ENCODE results near the gene ZNF646. TPM values are rescaled to one million over a fixed set of nuclear protein-coding genes. Genes with fewer than 3 reads are reported as not detected.
A peak's percentile ranks its signal among the peaks of the same experiment; 100 is the strongest.

The ZNF646 gene
- total and polyA plus RNA-seq, 2 of the 13 experiments (the other 11 are each of a cell fraction or from before 2014, with no cell fraction given), result 3.4 to 10.9 TPM

DNA sequence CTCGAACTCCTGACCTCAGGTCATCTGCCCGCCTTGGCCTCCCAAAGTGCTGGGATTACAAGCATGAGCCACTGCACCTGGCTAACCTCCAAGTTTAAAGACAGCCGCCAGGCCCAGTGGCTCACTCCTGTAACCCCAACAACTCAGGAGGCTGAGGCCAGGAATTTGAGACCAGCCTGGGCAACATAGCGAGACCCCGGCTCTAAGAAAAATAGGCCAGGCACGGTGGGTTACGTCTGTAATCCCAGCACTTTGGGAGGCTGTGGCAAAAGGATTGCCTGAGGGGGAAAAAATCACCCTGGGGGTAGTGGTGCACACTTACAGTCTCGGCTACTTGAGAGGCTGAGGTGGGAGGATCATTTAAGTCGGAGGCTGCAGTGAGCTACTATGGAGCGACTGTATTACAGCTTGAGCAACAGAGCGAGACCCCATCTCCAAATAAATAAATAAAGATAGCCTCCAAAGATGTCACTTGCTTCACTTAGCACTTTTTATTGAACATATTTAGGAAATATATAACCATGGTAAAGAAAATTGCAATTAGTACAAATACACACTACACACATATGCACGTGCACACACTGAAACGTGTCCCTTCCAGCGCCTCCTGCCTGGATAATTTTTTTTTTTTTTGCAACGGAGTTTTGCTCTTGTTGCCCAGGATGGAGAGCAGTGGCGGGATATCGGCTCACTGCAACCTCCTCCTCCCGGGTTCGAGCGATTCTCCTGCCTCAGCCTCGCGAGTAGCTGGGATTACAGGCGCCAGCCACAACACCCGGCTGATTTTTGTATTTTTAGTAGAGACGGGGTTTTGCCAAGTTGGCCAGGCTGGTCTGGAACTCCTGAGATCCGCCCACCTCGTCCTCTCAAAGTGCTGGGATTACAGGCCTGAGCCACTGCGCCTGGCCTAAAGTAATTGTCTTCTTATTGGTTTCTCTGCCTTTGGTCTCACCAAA lies 32.6 kb downstream of the ZNF646 start (continued):
- TF ChIP-seq, protein P1, sequence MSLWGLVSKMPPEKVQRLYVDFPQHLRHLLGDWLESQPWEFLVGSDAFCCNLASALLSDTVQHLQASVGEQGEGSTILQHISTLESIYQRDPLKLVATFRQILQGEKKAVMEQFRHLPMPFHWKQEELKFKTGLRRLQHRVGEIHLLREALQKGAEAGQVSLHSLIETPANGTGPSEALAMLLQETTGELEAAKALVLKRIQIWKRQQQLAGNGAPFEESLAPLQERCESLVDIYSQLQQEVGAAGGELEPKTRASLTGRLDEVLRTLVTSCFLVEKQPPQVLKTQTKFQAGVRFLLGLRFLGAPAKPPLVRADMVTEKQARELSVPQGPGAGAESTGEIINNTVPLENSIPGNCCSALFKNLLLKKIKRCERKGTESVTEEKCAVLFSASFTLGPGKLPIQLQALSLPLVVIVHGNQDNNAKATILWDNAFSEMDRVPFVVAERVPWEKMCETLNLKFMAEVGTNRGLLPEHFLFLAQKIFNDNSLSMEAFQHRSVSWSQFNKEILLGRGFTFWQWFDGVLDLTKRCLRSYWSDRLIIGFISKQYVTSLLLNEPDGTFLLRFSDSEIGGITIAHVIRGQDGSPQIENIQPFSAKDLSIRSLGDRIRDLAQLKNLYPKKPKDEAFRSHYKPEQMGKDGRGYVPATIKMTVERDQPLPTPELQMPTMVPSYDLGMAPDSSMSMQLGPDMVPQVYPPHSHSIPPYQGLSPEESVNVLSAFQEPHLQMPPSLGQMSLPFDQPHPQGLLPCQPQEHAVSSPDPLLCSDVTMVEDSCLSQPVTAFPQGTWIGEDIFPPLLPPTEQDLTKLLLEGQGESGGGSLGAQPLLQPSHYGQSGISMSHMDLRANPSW (CRISPR knock-in tag; IDR thresholded peaks at IDR 0.05; ENCODE audit: borderline replicate concordance), result no peak
- TF ChIP-seq FOSL1 (CRISPR knock-in tag; IDR thresholded peaks at IDR 0.05; ENCODE audit: borderline replicate concordance) (no peak), ZNF333 (CRISPR knock-in tag; IDR thresholded peaks at IDR 0.05; ENCODE audit: borderline replicate concordance) (0 out of 2 replicates have a peak, but pooled peaks have one; percentile 50), ZNF567 (CRISPR knock-in tag; IDR thresholded peaks at IDR 0.05; ENCODE audit: borderline replicate concordance) (no peak), MLLT10 (CRISPR knock-in tag; IDR thresholded peaks at IDR 0.05) (no peak), NFYB (CRISPR knock-in tag; IDR thresholded peaks at IDR 0.05) (no peak), SP2 (CRISPR knock-in tag; IDR thresholded peaks at IDR 0.05) (no peak), ZFP1 (CRISPR knock-in tag; IDR thresholded peaks at IDR 0.05) (no peak), ZNF605 (CRISPR knock-in tag; IDR thresholded peaks at IDR 0.05) (peak; percentile 59; the same call in 1 of the 2 replicates), ZNF17 (CRISPR knock-in tag; IDR thresholded peaks at IDR 0.05) (no peak), EP300 (IDR thresholded peaks at IDR 0.05; ENCODE audit: low read depth in 2 of 2, low read length in 2 of 2) (no peak), EP300 (CRISPR knock-in tag; IDR thresholded peaks at IDR 0.05; ENCODE audit: borderline replicate concordance) (no peak), CEBPG (CRISPR knock-in tag; IDR thresholded peaks at IDR 0.05) (no peak), ZNF136 (CRISPR knock-in tag; IDR thresholded peaks at IDR 0.05; ENCODE audit: low read depth) (no peak)
- TF ChIP-seq, protein P2, sequence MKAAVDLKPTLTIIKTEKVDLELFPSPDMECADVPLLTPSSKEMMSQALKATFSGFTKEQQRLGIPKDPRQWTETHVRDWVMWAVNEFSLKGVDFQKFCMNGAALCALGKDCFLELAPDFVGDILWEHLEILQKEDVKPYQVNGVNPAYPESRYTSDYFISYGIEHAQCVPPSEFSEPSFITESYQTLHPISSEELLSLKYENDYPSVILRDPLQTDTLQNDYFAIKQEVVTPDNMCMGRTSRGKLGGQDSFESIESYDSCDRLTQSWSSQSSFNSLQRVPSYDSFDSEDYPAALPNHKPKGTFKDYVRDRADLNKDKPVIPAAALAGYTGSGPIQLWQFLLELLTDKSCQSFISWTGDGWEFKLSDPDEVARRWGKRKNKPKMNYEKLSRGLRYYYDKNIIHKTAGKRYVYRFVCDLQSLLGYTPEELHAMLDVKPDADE (CRISPR knock-in tag; IDR thresholded peaks at IDR 0.05), result no peak
- TF ChIP-seq, protein P3, sequence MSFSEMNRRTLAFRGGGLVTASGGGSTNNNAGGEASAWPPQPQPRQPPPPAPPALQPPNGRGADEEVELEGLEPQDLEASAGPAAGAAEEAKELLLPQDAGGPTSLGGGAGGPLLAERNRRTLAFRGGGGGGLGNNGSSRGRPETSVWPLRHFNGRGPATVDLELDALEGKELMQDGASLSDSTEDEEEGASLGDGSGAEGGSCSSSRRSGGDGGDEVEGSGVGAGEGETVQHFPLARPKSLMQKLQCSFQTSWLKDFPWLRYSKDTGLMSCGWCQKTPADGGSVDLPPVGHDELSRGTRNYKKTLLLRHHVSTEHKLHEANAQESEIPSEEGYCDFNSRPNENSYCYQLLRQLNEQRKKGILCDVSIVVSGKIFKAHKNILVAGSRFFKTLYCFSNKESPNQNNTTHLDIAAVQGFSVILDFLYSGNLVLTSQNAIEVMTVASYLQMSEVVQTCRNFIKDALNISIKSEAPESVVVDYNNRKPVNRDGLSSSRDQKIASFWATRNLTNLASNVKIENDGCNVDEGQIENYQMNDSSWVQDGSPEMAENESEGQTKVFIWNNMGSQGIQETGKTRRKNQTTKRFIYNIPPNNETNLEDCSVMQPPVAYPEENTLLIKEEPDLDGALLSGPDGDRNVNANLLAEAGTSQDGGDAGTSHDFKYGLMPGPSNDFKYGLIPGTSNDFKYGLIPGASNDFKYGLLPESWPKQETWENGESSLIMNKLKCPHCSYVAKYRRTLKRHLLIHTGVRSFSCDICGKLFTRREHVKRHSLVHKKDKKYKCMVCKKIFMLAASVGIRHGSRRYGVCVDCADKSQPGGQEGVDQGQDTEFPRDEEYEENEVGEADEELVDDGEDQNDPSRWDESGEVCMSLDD (CRISPR knock-in tag; IDR thresholded peaks at IDR 0.05; ENCODE audit: borderline replicate concordance), result no peak
- TF ChIP-seq, protein P4, sequence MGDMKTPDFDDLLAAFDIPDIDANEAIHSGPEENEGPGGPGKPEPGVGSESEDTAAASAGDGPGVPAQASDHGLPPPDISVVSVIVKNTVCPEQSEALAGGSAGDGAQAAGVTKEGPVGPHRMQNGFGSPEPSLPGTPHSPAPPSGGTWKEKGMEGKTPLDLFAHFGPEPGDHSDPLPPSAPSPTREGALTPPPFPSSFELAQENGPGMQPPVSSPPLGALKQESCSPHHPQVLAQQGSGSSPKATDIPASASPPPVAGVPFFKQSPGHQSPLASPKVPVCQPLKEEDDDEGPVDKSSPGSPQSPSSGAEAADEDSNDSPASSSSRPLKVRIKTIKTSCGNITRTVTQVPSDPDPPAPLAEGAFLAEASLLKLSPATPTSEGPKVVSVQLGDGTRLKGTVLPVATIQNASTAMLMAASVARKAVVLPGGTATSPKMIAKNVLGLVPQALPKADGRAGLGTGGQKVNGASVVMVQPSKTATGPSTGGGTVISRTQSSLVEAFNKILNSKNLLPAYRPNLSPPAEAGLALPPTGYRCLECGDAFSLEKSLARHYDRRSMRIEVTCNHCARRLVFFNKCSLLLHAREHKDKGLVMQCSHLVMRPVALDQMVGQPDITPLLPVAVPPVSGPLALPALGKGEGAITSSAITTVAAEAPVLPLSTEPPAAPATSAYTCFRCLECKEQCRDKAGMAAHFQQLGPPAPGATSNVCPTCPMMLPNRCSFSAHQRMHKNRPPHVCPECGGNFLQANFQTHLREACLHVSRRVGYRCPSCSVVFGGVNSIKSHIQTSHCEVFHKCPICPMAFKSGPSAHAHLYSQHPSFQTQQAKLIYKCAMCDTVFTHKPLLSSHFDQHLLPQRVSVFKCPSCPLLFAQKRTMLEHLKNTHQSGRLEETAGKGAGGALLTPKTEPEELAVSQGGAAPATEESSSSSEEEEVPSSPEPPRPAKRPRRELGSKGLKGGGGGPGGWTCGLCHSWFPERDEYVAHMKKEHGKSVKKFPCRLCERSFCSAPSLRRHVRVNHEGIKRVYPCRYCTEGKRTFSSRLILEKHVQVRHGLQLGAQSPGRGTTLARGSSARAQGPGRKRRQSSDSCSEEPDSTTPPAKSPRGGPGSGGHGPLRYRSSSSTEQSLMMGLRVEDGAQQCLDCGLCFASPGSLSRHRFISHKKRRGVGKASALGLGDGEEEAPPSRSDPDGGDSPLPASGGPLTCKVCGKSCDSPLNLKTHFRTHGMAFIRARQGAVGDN (CRISPR knock-in tag; IDR thresholded peaks at IDR 0.05), result peak; percentile 58; the same call in 1 of the 2 replicates
